SIG-M5 treated with dmso at 0.1 percent for 504 hours (cell line): Measurements from ENCODE around the gene ACOT13.
"Not testable (repeated sequence)": the region's sequence is repeated elsewhere in the genome, so short reads cannot be mapped to it uniquely, and the experiment has no call there.

Source experiments
- DNase-seq: peaks from one replicate; lab custom pipeline; 2025; ENCODE audit not compliant: unreplicated experiment; lab: John Stamatoyannopoulos, UW

Gene ACOT13

DNA sequence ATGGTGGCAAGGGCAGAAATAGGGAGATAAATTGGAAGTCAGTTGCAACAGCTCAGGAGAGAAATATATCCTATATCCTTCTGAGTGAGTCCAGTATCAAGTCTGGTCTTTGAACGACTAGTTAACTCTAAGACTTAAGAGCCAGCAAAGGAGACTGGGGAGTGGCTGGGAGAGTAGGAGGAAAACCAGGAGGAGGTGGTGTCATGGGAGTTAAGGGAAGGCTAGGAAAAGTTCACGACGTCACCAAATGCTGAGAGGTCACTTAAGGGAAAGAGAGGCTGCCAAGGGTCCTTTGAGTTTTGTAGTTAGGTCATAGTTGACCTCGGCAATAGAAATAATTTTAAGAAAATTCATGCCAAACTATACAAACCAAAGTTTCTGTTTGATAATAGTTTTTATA lies 25.1 kb downstream of the ACOT13 start:
- no peak for DNase-seq

DNA sequence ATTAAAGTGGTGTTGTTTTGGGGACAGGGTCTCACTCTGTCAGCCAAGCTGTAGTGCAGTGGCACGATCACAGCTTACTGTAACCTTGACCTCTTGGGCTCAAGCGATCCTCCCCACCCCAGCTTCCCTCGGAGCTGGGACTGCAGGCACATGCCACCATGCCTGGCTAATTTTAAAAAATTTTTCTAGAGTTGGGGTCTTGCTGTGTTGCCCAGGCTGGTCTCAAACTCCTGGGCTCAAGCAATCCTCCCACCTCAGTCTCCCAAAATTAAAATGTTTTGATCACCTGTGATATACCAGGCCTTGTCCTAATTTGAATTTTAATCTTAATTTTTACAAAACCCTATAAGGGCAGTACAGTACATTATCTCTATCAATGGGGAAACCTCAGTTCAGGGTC lies 25.5 kb downstream of the ACOT13 start:
- no peak for DNase-seq

DNA sequence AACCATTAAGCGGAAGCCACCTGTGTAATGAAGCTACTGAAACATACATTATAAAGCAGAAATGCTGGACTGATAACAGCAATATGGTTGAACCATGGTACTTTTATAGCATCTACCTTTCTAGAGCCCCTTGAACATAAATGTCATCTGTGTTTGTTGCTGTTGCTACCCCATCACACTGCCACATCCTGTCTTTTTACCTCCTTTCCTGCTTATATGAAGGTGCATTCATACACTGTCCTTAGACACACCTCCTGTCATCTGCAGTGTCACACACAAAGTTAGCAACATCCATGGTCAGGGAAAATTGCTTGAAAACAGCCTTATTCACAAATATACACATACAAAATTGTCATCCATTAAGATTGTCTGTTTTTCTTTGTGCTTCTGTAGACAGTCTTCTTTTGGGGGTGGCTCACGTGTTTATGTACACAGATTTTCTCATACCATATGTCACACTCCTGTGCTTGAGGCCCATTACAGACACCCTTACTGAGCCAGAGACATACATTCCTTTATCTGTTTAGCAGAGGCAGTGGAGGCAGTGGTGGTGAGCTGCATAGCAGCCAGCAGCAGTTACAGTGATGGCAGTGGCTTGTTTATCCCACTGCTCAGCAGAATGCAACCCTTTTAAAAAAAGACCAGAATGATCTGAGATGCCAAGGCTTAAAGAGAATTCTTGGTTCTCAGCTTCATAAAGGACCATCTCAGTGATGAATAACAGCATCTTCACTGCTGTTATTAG lies 26.1 kb downstream of the ACOT13 start:
- DNase-seq: no peak

DNA sequence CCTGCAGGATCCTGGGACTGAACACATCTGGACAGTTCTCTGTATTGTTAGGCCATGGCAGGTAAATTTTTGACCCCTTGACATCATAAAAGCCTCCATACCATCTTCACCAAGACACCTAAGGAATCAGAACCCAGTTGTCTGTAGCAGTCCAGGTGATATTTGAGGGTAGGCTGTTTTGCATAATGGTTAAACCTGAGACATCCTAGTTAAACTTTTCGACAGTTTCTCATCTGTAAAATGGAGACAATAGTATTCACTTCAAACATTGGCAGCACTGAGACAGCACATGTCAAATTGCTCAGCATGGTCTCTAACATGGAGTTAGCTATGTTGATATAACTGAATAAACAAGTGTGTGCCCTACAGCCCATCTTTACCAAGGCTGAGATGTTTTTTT lies 27.3 kb downstream of the ACOT13 start:
- DNase-seq: no peak

DNA sequence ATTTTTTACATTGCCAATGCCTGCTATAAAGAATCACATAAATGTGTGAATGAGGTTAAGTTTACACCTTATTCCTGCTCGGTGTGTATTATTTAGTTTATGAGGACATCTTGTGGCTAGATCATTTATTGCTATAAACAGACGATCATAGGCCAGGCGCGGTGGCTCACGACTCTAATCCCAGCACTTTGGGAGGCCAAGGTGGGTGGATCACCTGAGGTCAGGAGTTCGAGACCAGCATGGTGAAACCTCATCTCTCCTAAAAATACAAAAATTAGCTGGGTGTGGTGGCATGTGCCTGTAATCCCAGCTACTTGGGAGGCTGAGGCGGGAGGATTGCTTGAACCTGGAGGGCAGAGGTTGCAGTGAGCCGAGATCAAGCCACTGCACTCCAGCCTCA lies 28.8 kb downstream of the ACOT13 start:
- DNase-seq: peak; percentile 18

DNA sequence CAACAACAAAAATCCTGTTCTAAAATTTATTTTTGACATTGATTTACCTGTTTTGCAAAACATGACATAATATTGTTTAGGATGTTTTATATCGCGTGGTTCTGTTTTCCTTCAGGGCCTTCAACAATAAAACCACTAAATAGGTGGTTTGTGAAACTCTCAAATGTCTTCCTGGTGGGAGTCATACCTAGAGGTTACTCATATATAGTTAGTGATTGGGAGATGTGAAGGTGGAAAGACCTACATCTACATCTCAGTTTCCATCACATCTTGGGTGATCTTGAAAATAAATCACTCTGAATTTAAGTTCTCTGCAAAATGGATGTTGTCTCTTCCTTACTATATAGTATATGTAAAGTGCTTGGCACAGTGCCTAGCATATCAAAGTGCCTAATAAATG lies 29.2 kb downstream of the ACOT13 start:
- no peak for DNase-seq

DNA sequence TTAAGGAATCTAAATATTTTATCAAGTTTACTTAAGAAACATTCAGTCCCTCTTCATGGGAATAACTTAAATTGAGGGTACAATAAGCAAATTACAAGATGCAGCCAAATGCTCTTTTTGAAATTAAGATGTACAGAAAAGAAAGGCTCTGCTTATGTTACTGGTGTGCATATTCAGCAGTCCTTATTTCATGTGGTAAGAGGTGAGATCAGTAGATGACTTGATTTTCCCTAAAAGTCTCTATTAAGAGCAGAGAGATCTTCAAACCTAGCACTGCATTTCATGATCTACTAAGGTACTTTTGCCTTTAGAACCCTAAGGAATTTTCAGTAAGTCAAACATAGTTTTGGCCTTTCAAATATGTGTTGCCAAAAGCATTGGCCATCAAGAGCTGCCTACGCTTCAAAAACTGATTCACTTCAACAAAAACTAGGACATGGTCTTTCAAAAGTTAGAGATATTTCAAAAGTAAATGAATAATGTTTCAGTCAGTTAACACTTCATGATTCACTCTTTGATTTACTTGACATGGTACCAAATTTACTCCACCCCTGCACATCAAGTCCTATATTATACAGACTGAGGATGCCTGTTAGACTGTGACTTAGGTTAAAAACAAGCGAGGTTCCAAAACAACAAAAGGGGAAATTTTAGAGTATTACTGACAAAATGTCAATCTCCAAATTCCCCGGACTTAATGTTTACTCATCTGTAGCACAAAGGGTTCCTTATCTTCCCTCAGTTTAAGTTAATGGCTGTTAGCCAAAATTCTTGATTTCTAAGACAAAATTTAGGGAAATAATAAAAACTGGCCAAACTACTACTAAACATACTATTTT lies 32.9 kb downstream of the ACOT13 start:
- no peak for DNase-seq

DNA sequence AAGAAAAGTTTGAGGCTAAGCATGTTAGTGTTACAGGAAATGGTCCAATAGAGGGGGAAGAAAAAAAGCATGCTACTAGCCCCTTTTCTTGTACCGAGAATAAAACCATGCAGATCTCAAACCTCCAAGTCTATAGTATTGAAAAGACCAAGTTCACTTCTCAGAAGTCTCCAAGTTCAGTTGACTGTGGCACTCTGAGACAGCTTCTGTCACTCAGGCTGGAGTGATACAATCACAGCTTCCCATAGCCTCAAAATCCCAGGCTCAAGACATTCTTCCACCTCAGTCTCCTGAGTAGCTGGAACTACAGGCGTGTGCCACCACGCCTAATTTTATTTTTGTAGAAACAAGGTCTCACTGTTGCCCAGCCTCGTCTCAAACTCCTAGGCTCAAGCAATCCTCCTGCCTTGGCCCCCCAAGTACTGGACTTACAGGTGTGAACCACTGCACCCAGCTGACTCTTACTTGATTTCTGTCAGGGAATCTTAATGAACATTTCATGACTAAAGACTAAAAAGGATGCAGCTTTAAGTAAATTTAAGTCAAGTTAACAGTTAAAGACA lies 35.9 kb downstream of the ACOT13 start:
- DNase-seq: no peak

DNA sequence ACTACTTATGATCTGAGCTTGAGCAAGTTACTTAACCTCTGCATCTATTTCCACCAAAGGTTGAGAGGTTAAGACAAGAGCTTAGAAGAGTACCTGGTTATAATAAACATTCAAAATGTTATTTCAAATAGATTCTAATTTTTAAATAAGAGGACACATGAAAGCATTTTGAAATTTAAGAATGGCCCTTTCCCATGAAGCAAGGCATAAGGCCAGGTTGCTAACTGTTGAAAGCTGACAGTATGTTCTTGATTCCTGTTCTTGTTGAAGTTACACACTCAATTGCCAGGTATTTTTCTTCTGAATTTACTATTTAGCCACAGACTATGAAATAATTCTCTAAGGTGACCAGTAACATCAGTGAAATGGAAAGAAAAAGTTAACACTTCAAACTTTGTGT lies 37.6 kb downstream of the ACOT13 start:
- no peak for DNase-seq

DNA sequence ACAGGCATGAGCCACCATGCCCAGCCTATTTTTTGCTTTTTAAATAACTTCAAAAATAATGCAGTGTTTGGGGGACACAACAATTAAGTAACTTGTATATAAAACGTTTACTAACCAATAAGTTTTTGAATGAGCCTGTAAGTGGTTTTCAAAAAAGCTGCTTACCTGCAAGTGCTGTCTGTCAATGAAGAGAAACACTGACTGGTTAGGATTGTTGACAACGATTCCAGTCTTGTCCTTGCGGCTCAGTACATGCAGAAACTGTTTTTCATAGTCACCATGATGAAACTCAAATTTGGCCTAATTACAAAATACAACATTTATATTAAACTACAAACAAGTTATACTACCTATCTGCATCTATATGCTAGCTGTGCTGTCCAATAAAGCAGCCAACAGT lies 41.7 kb downstream of the ACOT13 start:
- DNase-seq: no peak

DNA sequence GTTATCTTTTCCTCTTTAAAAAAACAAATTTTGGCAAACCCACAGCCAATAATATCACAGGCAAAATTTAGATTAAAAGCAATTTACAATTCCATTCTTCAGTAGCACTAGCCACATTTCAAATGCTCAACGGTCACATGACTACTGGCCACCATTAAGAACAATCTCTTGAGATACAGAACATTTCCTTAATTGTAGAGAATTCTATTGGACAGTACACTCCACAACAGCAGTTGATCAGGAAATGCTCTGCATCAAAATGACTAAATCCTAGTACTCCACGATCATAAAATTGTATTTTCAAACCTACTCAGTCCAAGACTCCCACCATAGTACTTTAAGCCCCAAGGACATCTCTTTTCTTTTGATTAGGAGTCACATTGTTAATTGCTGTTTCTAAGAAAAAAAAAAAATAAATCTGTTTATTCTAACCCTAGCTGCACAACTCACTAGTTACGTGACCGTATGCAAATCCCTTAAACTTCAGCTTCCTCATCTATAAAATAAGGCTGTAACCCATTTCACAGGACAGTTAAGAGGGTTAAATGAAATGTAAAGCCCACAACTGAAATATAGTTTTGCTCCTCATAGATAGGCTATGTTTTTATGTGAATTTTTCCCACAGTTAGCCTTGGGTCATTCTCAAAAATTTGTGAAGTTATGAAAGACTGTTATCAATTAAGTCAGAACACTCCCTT lies 42.3 kb downstream of the ACOT13 start:
- DNase-seq: no peak

DNA sequence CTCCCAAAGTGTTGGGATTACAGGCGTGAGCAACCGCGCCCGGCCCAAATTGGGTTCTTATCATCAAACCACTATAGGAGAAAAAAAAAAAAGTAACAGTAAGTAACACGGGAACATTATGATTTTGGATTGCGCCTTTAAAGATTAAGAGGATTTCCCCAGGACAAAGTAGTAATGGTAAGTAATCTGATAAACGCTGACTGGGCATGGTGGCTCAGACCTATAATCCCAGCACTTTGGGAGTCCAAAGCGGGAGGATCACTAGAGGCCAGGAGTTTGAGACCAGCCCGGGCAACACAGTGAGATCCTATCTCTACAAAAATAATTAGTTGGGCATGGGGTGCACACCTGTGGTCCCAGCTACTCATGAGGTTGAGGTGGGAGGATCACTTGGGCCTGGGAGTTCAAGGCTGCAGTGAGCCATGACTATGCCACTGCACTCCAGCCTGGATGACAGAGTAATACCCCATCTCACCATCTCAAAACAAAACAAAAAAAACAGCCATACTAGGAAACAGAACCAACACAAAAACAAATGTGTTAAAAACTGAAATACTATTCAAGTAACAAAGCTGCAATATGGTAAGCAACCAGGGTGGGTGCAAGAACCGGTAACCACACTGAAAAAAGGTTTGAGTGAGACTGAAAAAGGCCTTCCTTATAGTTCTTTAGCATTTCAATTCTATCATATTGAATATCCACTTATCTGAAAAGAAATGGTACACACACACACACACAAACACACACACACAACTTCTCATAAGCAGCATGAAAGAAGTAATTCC lies 43.8 kb downstream of the ACOT13 start:
- no peak for DNase-seq

DNA sequence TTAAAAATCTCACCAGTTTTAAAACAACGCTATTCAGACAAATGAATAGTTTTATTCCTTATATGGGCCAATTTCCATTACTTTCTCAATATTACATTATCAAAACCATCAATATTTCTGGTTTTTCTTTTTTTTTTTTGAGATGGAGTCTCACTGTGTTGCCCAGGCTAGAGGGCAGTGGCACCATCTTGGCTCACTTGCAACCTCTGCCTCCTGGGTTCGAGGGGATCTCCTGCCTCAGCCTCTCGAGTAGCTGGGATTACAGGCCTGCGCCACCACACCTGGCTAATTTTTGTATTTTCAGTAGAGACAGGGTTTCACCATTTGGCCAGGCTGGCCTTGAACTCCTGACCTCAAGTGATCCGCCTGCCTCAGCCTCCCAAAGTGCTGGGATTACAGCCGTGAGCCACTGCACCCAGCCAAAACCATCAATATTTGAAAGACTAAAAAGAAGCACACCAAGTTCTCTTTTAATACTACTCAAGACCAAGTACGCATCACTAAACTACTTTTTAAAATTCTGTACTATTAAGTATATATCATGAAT lies 49.8 kb downstream of the ACOT13 start:
- not testable (repeated sequence) for DNase-seq

DNA sequence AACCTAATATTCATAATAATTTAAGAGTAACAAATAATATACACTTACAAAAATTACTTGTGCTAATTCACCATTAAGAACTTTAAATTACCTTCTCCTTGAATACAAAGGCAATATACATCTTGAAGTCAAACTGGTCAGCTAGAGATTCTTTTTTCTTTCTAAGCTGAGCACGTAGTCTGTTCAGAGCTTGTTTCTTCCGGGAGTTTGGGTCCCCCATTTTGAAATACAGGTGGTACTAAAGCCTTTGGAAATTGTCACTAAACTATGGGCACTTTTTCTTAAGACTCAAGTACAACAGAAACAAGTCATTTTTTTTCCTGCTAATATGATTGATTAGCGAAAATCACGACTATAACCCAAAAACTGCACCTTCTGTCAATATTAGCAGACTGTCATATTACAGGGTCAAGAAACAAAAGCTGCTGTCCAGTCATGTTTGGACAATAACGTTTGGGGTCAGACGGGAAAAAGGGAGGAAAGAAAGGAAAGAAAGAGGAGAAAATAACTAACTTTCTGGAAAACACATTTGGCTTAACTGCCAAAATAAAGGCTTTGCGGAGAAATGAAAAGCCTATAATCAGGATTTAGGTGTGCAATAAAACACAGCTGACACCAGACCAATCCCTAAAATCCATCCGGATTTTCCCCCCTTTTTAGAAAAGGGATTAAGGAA lies 51.7 kb downstream of the ACOT13 start:
- DNase-seq: no peak

DNA sequence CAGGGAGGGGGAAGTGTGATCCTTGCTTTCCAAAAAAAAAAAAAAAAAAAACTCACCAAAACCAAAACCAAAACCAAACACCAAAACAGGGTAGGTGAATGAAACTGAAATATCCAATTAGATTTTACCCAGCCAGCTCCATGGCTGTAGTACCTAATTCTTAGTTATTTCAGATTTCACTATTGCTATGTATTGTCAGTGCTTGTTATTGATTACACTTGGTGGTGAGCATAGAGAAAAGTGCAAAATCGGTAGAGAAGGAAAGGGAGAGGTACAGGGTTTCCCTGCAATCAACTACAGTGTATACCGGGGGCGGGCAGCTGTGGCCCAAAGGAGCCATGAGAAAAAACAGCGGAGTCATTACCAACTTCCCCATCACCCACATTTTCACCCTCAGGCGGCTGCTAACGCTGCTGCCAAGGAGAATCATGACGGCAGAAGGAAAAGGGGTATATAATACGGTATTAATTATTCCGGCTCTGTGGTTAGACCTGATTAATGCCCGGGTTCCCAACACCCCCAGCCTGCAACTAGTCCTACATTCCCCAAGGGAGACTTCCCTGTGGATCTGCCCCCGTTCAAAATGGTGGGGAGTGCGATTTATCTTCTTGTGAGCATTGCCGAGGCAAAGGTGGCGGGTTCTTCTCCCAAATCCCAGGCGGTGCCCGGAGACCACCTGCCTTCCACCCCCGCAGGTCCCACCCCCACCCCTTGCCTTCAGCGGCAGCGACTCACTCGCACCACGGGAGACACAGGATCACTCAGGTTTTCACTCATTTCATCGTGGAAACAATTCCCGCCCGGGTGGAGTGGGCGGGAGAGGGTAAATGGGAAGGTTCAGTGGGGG lies 52.5 kb downstream of the ACOT13 start, which contains the start of gene C6orf62:
TSS of gene C6orf62 (minus strand) at position 30 of the 847 bp plus-strand sequence. CDS start 486 bp downstream, outside the sequence.
- DNase-seq: peak; percentile 67

DNA sequence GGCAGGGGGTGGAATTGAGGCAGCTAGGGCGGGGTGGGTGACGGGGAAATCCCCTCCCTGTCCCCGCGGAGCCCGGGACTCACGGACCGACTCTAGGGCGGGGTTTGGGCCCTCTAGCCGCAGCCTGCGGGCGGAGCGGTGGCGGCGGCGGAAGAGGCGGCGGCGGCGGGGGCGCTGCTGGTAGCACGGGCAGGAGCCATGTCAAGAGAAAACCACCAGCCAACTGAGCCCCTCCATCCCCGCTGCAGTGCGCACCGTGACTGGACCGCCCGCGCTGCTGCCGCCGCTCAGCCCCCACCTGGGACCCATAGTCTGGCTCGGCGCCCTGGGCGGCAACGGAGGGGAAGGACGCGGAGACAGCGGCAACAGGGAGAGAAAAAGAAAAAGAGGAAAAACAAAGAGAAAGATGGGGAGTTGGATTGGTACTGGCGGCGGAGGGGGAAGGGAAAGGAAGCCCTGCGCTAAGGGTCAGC lies 53.3 kb downstream of the ACOT13 start:
- peak; percentile 24 for DNase-seq

DNA sequence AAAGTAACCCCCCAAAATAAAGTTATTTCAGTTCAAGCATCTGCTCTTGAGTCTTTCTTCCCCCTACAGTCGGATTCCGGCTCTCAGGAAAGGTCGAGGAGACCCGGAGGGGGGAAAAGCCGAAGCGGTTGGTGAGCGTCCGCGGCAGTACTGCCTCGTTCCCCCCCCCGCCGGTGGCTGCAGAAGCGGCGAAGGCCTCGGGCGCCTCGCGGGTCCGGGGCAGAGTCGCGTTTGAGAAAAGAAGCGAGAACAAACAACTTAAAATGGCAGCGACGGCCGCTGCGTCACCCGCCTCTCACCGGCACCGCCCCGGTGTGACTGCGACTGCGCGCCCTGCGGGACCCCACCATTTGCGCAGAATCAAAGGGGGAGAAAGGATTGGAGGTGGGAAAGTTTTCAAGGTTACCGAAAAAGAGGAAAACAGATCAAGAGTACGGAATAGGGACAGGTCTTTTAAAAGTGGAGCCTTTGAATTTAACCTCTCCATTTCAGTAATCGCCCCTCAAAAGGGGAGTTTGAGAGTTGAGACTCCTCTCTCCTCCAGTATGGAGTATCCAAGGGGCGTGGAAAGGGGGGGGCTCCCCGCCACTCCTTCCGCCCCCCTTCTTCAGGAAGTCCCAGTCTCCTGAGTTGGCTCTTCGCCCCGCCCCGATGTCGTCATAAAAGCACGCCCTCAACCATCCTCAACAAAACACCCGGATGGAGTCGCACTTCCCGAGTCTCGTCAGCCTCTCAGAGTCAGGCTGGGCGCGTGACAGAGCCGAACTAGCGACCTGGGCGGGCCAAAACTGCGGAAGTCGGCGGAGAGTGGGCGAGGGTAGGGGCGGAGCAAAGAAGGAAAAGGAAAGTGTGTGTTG lies 54.0 kb downstream of the ACOT13 start:
- DNase-seq: peak; percentile 98
